Pons (tissue), 1 donor: Measurements from ENCODE around the gene AGBL2.

Source experiments
- DNase-seq: peaks from one replicate; pipeline ENCODE4 v3.0.0-alpha.2; 2016; ENCODE audit warnings: low spot score

Gene AGBL2

DNA sequence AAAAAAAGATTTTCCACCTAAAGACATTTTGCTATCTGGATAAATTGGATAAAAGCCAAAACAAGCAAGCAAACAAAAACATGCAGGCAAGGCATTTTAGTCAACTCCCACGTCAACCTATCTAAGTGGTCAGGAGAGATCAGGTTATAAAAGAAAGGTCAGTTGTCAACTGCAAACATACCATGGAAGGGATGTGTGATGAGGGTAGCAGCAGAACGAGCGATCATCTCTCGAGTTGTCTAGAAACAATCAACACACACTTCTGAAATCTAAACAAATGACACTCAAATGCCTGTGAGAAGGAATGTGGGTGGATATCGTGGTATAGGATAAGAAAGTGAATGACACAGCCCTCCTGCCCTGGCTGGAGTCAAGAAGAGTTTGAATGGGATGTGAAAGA lies 83.7 kb downstream of the AGBL2 start:
- no peak for DNase-seq

DNA sequence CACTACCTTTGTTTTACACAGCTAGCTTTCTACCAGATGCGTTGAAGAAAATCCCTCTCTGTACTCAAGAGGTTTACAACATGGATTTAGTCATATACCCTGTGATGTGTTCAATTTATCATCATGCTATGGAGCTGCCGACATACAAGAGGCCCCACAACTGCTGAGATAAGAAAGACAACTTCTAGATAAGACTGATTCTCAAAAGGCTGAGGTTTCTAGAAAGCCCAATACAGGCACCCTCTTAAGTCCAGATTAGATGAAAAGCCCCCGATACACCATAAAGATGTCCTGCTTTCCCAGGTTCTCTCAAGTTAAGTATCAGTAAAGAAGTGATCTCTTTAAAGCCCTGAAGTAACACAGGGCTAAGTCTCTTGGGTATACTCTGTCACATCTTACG lies 87.1 kb downstream of the AGBL2 start:
- DNase-seq = no peak

DNA sequence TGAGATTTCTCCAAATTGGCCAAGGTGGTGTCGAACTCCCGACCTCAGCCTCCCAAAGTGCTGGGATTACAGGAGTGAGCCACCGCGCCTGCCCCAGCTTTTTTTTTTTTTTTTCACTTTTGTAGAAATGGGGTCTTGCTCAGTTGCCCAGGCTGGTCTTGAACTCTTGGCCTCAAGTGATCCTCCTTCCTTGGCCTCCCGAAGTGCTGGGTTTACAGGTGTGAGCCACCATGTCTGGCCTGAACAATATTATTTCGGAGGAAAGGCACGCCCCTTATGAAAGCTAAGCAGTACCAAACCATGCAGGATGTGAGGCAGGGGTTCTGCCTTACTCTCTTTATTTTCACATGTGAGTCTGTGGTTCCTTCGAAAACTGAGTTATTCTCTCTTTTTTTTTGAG lies 88.9 kb downstream of the AGBL2 start:
- no peak for DNase-seq

DNA sequence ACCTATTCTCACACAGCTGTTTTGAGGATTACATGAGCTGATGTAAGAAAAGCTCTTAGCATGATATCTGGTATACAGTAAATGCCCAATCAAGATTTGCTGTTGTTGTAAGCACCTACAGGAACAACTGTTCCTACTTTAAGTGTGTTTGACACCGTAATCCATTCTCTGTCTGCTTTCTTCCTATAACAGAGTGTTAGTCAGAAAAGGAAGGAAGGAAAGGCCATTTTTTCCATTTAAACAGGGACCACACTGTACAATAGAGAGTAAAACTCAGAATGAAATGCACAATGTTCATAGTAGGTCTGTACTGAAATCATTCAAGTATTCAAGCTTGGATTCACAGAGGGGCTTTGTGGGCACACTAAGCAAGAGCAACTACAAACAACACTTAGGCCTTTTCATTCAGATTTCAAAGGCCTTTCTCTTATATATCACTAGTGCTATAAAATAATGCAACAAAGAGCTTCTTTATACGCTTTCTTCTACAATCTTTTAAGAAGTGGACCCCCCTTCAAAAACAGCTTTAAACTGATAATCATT lies 94.3 kb downstream of the AGBL2 start:
- DNase-seq = peak; percentile 67

DNA sequence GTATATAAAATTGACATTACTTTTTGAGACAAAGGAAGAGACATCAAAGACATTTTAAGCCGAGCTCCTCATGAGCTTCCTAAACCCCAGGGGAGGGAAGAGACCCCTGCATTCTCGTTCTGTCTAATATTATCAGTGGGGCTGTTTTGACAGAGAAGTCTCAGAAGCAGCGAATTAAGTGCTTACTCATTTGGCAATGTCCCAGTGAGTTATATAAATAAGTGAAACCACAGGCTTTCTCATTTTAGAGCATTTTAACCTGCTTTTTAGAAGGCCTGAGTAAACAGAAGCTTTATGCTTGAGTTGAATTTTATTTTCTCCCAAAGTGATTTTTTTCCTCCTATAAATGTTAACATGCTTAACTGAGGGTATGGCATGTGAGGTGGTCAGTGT lies 97.8 kb downstream of the AGBL2 start:
- DNase-seq = no peak

DNA sequence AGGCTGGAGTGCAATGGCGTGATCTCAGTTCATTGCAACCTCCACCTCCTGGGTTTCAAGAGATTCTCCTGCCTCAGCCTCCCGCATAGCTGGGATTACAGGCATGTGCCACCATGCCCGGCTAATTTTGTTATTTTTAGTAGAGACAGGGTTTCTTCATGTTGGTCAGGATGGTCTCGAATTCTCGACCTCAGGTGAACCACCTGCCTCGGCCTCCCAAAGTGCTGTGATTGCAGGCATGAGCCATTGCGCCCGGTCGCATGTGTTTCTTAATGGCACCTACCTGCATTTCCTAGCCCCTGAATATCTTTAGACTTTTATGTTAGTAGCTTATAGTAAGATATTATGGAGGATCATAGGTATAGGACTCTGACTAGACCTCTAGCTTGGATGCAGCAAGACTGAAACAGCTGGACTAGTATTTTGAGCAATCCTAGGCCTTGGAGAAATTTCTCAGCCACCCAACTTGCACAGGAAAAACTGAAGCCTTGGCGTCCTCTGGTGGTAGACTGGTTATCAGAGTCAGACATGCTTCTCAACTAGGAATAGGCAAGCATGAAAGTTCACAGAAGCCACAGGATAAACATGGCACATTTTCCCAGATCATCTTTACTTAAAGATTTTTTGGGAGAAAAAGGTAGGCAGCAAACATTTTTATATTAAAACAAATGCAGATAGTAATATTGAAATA lies 98.3 kb downstream of the AGBL2 start:
- peak; percentile 76 for DNase-seq

DNA sequence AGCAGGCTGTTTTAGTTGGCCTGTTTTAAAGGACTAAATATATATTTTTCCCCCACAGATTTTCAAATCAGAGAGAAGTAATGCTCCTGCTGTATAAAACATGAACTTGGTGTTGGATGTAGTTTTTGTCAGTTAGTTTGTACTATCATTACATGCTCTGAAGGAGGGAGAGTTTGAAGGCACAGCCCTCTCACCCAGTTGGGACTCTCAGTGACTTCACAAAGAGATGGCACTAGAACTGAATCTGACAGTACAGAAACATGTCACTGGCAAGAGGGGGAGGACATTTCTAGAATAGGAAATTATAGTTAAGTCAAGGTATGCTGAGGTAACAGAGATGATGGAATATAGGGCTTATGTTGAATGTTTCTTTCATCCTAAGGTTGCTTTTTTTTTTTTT lies 99.9 kb downstream of the AGBL2 start:
- no peak for DNase-seq

DNA sequence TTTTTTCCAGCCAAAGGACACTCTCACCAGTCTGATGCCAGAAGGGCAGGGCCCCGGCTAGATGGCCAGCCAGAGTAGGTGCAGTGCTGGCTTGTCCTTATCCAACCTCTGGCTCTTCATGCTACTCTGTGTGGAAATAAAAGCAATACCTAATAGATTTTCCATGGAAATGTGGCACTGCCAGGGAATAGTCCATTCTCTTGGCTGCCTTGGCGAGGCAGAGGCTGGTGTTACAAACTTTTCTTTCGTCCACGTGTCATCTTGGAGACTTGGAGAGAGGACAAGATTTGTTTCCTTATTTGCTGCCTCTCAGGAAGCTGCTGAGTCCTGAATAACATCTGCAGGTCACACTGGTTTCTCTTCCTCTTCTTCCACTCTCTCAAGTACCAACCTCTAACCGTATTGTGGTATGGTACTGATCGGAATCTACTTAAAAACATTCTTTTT lies 103.8 kb downstream of the AGBL2 start:
- peak; percentile 89 for DNase-seq

DNA sequence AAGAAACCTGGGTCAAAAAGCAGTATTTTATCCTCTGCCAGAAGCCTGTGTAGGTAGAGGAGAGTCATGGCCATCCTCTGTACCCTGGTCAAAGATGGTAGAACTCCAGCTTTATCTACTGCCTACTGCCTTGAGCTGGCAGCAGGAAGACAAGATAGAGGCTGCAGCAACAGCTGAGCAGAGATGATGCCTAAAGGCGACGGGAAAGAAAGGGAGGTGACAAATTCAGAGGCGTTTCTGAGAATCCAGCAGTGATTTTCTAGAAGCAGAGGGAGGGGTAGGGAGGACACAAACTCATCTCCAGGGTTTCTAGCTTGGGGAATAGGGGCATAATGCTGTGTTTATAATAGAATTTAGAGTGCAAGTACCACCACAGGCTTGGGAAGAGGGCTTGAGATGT lies 105.5 kb downstream of the AGBL2 start:
- DNase-seq = no peak
